Measurements from ENCODE around the gene TDRKH. TPM values are rescaled to one million over a fixed set of nuclear protein-coding genes. Genes with fewer than 3 reads are reported as not detected.

The TDRKH gene
- total and polyA plus RNA-seq, 4 donors = 1.5 to 6.7 (median 3.8) TPM

DNA sequence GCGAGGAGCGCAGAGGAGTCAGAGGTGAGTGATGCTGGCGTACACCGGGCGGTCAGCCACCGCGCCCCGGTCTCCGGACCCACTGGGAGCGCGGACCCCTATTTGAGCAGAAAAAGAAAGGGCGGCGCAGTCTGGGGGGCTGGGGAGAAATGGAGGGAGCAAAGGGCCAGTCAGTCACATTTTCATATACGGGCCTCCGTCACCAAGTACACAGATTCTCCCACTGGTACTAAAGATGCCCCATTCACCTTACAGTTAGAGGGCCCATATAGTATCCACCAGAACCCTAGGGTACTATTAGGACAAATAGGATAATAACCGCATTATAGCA lies 48.7 kb upstream of the TDRKH start:
- no peaks in the 10 kb centered on the region for H3K36me3 ChIP-seq (ENCODE audit: control insufficient read depth in 4 of 4, insufficient read depth in 3 of 4, low read depth in 1 of 4, low read length in 3 of 4)
- DNase-seq (ENCODE audit: low spot score) = no peak
- WGBS = 31% methylated on average over 16 of the region's 16 CpGs
- H3K4me1 ChIP-seq (ENCODE audit: control insufficient read depth in 4 of 4, insufficient read depth in 4 of 4, low read length in 3 of 4) = peaks cover 30 to 57% (median 42%) of the 10 kb centered on the region in 4 donors
- H3K27me3 ChIP-seq (ENCODE audit: control insufficient read depth in 4 of 4, insufficient read depth in 4 of 4, low read length in 3 of 4) = no peaks in the 10 kb centered on the region
- no peak overlapping the region for H3K9ac ChIP-seq (ENCODE audit: low read depth in 1 of 2, low read length in 2 of 2)
- peak overlapping the region in 2 of 3 donors; percentile 38 to 61 for H3K4me3 ChIP-seq (ENCODE audit: low read depth in 1 of 3, low read length in 3 of 3)
- H3K9me3 ChIP-seq (ENCODE audit: control insufficient read depth in 4 of 4, low read length in 3 of 4) = no peaks in the 10 kb centered on the region
- TF ChIP-seq HNF4A (conservative IDR thresholded peaks at IDR 0.05) (no peak), NR2F2 (IDR thresholded peaks at IDR 0.05) (no peak), GABPA (IDR thresholded peaks at IDR 0.05 in 1 of 2, conservative IDR thresholded peaks at IDR 0.05 in 1 of 2) (no peak), TAF1 (conservative IDR thresholded peaks at IDR 0.05) (no peak), YY1 (IDR thresholded peaks at IDR 0.05) (no peak), RAD21 (IDR thresholded peaks at IDR 0.05) (no peak)
- TF ChIP-seq, protein P1, sequence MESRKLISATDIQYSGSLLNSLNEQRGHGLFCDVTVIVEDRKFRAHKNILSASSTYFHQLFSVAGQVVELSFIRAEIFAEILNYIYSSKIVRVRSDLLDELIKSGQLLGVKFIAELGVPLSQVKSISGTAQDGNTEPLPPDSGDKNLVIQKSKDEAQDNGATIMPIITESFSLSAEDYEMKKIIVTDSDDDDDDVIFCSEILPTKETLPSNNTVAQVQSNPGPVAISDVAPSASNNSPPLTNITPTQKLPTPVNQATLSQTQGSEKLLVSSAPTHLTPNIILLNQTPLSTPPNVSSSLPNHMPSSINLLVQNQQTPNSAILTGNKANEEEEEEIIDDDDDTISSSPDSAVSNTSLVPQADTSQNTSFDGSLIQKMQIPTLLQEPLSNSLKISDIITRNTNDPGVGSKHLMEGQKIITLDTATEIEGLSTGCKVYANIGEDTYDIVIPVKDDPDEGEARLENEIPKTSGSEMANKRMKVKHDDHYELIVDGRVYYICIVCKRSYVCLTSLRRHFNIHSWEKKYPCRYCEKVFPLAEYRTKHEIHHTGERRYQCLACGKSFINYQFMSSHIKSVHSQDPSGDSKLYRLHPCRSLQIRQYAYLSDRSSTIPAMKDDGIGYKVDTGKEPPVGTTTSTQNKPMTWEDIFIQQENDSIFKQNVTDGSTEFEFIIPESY (IDR thresholded peaks at IDR 0.05) = no peak
- TF ChIP-seq, protein P2, sequence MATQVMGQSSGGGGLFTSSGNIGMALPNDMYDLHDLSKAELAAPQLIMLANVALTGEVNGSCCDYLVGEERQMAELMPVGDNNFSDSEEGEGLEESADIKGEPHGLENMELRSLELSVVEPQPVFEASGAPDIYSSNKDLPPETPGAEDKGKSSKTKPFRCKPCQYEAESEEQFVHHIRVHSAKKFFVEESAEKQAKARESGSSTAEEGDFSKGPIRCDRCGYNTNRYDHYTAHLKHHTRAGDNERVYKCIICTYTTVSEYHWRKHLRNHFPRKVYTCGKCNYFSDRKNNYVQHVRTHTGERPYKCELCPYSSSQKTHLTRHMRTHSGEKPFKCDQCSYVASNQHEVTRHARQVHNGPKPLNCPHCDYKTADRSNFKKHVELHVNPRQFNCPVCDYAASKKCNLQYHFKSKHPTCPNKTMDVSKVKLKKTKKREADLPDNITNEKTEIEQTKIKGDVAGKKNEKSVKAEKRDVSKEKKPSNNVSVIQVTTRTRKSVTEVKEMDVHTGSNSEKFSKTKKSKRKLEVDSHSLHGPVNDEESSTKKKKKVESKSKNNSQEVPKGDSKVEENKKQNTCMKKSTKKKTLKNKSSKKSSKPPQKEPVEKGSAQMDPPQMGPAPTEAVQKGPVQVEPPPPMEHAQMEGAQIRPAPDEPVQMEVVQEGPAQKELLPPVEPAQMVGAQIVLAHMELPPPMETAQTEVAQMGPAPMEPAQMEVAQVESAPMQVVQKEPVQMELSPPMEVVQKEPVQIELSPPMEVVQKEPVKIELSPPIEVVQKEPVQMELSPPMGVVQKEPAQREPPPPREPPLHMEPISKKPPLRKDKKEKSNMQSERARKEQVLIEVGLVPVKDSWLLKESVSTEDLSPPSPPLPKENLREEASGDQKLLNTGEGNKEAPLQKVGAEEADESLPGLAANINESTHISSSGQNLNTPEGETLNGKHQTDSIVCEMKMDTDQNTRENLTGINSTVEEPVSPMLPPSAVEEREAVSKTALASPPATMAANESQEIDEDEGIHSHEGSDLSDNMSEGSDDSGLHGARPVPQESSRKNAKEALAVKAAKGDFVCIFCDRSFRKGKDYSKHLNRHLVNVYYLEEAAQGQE (IDR thresholded peaks at IDR 0.05) = no peak
- no peak overlapping the region for H3K27ac ChIP-seq (ENCODE audit: low read depth in 1 of 2, low read length in 2 of 2)

DNA sequence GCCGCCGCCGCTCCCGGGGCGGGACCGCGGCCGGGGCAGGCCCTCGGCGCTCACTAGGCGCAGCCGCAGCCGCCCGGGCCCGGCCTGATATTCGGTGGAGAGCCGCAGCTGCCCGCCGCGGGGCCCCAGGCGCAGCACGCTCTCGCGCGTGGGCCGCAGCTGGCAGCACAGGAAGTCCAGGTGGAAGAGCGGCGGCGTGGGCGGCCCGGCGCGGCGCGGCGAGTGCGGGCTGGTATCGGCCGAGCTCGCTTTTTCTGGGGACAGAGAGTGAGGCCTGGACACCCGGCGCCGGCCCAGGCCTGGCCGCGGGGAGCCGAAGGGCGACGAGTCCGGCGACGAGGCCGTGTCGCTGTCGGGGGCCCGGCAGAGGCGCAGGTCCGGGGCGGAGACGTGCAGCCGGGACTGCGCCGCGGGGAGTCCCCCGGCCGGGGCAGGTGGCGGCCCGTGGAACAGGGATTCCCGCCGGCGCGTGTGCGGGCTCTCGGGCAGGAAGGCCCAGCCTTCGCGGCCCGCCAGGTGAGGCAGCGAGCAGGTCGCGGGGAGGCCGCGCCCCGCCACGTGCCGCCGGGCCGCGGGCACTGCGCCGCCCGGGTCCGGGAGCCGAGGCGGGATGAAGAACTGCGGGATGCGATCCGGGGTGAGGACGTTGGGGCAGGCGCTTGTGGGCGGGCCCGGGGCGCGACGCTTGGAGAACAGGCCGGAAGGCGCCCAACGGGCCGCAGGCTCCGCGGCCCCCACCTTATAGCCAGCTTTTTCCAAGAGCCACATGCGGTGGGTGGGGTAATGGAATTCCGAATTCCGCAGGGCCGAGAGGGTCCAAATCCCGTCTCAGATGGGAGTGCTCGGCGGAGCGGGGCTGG lies 48.2 kb upstream of the TDRKH start:
- Histone ChIP-seq H3K9ac (ENCODE audit: low read depth in 1 of 2, low read length in 2 of 2) (peak overlapping the region in 1 of 2 donors; percentile 28), H3K4me3 (ENCODE audit: low read depth in 1 of 3, low read length in 3 of 3) (peak overlapping the region in 2 of 3 donors; percentile 38 to 61), H3K27ac (ENCODE audit: low read depth in 1 of 2, low read length in 2 of 2) (peak overlapping the region in 1 of 2 donors; percentile 22), H3K9me3 (ENCODE audit: control insufficient read depth in 4 of 4, low read length in 3 of 4) (no peaks in the 10 kb centered on the region), H3K27me3 (ENCODE audit: control insufficient read depth in 4 of 4, insufficient read depth in 4 of 4, low read length in 3 of 4) (no peaks in the 10 kb centered on the region), H3K4me1 (ENCODE audit: control insufficient read depth in 4 of 4, insufficient read depth in 4 of 4, low read length in 3 of 4) (peaks cover 33 to 63% (median 48%) of the 10 kb centered on the region in 4 donors), H3K36me3 (ENCODE audit: control insufficient read depth in 4 of 4, insufficient read depth in 3 of 4, low read depth in 1 of 4, low read length in 3 of 4) (no peaks in the 10 kb centered on the region)
- DNase-seq (ENCODE audit: low spot score) = no peak
- 12% methylated on average over 117 of the region's 117 CpGs for WGBS
- TF ChIP-seq, protein P1 (IDR thresholded peaks at IDR 0.05) = no peak
- TF ChIP-seq TAF1 (conservative IDR thresholded peaks at IDR 0.05) = no peak
